Measurements from ENCODE around the gene ZNF81. TPM values are rescaled to one million over a fixed set of nuclear protein-coding genes. Genes with fewer than 3 reads are reported as not detected.
"Not testable (repeated sequence)": the region's sequence is repeated elsewhere in the genome, so short reads cannot be mapped to it uniquely, and the experiment has no call there.

ZNF81 gene
- total and polyA plus RNA-seq, 2 donors, result 2.3 to 7.7 TPM

GRCh38 chrX:47960406-47960805 lies 123.7 kb downstream of the ZNF81 start:
- H3K27me3 ChIP-seq (ENCODE audit: control insufficient read depth in 2 of 2, insufficient read depth in 1 of 2, low read length in 1 of 2), result no peaks in the 10 kb centered on the region
- 91% methylated on average over 2 of the region's 2 CpGs for WGBS

DNA sequence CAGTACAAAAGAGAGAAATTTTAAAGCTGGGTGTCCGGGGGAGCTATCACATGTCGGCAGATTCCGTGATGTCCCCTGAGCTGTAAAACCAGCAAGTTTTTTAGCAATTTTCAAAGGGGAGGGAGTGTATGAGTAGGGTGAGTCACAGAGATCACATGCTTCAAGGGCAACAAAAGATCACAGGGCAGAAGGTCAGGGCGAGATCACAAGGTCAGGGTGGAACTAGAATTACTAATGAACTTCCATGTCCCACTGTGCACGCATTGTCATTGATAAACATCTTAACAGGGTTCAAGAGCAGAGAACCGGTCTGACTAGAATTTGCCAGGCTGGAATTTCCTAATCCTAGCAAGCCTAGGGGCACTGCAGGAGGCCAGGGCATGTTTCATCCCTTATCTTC lies 125.1 kb downstream of the ZNF81 start:
- not testable (repeated sequence) for H3K27ac ChIP-seq (ENCODE audit: low read depth in 1 of 2, low read length in 1 of 2); DNase-seq (ENCODE audit: low read depth in 6 of 9, low spot score in 9 of 9); H3K9me3 ChIP-seq (ENCODE audit: control insufficient read depth in 2 of 2, insufficient read depth in 1 of 2, low read length in 1 of 2); H3K36me3 ChIP-seq (ENCODE audit: control insufficient read depth in 2 of 2, insufficient read depth in 2 of 2, low read length in 1 of 2); H3K27me3 ChIP-seq (ENCODE audit: control insufficient read depth in 2 of 2, insufficient read depth in 1 of 2, low read length in 1 of 2); H3K4me3 ChIP-seq (ENCODE audit: low read length in 2 of 2); H3K4me1 ChIP-seq (ENCODE audit: control insufficient read depth in 2 of 2, insufficient read depth in 2 of 2, low read length in 2 of 2)
- 96% methylated on average over 6 of the region's 6 CpGs for WGBS

More at GRCh38 chrX:47960406-47960805, 123.7 kb downstream of the ZNF81 start:
- no peak for DNase-seq (ENCODE audit: low read depth in 6 of 9, low spot score in 9 of 9)
- Histone ChIP-seq H3K4me1 (ENCODE audit: control insufficient read depth in 2 of 2, insufficient read depth in 2 of 2, low read length in 2 of 2) (no peaks in the 10 kb centered on the region), H3K9me3 (ENCODE audit: control insufficient read depth in 2 of 2, insufficient read depth in 1 of 2, low read length in 1 of 2) (peaks cover 0 to 2% of the 10 kb centered on the region in 2 donors), H3K27ac (ENCODE audit: low read depth in 1 of 2, low read length in 1 of 2) (no peak overlapping the region), H3K4me3 (ENCODE audit: low read length in 2 of 2) (no peak overlapping the region), H3K36me3 (ENCODE audit: control insufficient read depth in 2 of 2, insufficient read depth in 2 of 2, low read length in 1 of 2) (no peaks in the 10 kb centered on the region)

DNA sequence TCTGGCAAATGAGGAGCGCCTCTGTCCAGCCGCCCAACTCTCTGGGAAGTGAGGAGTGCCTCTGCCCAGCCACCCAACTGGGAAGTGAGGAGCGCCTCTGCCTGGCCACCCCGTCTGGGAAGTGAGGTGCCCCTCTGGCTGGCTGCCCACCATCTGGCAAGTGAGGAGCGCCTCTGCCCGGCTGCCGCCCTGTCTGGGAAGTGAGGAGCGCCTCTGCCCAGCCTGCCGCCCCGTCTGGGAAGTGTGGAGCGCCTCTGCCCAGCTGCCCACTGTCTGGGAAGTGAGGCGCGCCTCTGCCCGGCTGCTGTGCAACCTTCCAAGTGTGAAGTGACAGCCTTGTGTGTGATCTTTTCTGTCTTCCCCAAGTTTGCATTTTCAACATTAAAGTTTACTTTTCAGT lies 128.8 kb downstream of the ZNF81 start:
- H3K4me3 ChIP-seq (ENCODE audit: low read length in 2 of 2); H3K27me3 ChIP-seq (ENCODE audit: control insufficient read depth in 2 of 2, insufficient read depth in 1 of 2, low read length in 1 of 2); H3K27ac ChIP-seq (ENCODE audit: low read depth in 1 of 2, low read length in 1 of 2); DNase-seq (ENCODE audit: low read depth in 6 of 9, low spot score in 9 of 9); H3K4me1 ChIP-seq (ENCODE audit: control insufficient read depth in 2 of 2, insufficient read depth in 2 of 2, low read length in 2 of 2); H3K36me3 ChIP-seq (ENCODE audit: control insufficient read depth in 2 of 2, insufficient read depth in 2 of 2, low read length in 1 of 2): not testable (repeated sequence)
- H3K9me3 ChIP-seq (ENCODE audit: control insufficient read depth in 2 of 2, insufficient read depth in 1 of 2, low read length in 1 of 2), result peaks cover 0 to 13% of the 10 kb centered on the region in 2 donors
- WGBS, result 99% methylated on average over 14 of the region's 14 CpGs

Other genes starting within 250 kb of the ZNF81 start
- 0.52 TPM for gene SYN1, start 217.0 kb upstream of the ZNF81 start, total RNA-seq
- gene SYN1, start 217.0 kb upstream of the ZNF81 start, polyA plus RNA-seq, result 4.0 TPM
- gene CFP, start 207.0 kb upstream of the ZNF81 start, total RNA-seq, result 19.8 TPM
- 27.8 TPM for gene CFP, start 207.0 kb upstream of the ZNF81 start, polyA plus RNA-seq
- gene ELK1, start 186.3 kb upstream of the ZNF81 start, total RNA-seq, result 10.8 TPM
- gene ELK1, start 186.3 kb upstream of the ZNF81 start, polyA plus RNA-seq, result 21.7 TPM
- 199 TPM for gene UXT, start 177.7 kb upstream of the ZNF81 start, total RNA-seq
- 242 TPM for gene UXT, start 177.7 kb upstream of the ZNF81 start, polyA plus RNA-seq
- gene ZNF182, start 167.1 kb downstream of the ZNF81 start, total RNA-seq, result 6.0 TPM
- gene ZNF182, start 167.1 kb downstream of the ZNF81 start, polyA plus RNA-seq, result 13.7 TPM
- gene SPACA5, start 170.1 kb downstream of the ZNF81 start, total RNA-seq, result not detected
- gene SPACA5, start 170.1 kb downstream of the ZNF81 start, polyA plus RNA-seq, result 0.71 TPM
- gene ZNF630, start 234.7 kb downstream of the ZNF81 start, total RNA-seq, result 1.3 TPM
- gene ZNF630, start 234.7 kb downstream of the ZNF81 start, polyA plus RNA-seq, result 1.7 TPM

All from thymus (tissue), 11 donors.